OCI-LY3 (cell line): ENCODE measurements around the gene ABHD10.
"Not testable (repeated sequence)": the region's sequence is repeated elsewhere in the genome, so short reads cannot be mapped to it uniquely, and the experiment has no call there.

Experiments used
- H2AFZ ChIP-seq: fragments of 200-600, 300-600 bp; shearing (Covaris generic); 2 replicates; pipeline ENCODE4 v1.6.0; 2014; ENCODE audit warnings: antibody characterized with exemption, low read depth, low read length
- H3K27ac ChIP-seq: fragments of 200-600, 300-600 bp; sonication (generic); 2 replicates; pipeline ENCODE4 v1.5.1; 2014; ENCODE audit warnings: mild to moderate bottlenecking, low read length, moderate library complexity, mixed read lengths
- H3K27me3 ChIP-seq: fragments of 200-600, 300-600 bp; sonication (generic); 2 replicates; pipeline ENCODE4 v1.6.1; 2014; ENCODE audit warnings: low read depth, low read length, mixed read lengths
- H3K36me3 ChIP-seq: fragments of 200-600, 300-600 bp; sonication (generic); replicated peaks from 2 replicates; pipeline ENCODE3; 2014; ENCODE audit warnings: low read depth, low read length, mixed read lengths
- H3K4me1 ChIP-seq: fragments of 300-600, 200-600 bp; sonication (generic); 2 replicates; pipeline ENCODE4 v1.6.1; 2014; ENCODE audit warnings: low read length, mixed read lengths
- H3K4me2 ChIP-seq: fragments of 200-600, 300-600 bp; sonication (generic); 2 replicates; pipeline ENCODE4 v1.6.1; 2014; ENCODE audit warnings: low read length, mixed read lengths
- H3K4me3 ChIP-seq: fragments of 300-600, 200-600 bp; sonication (generic); 2 replicates; pipeline ENCODE4 v1.5.1; 2014; ENCODE audit warnings: antibody characterized with exemption, mild to moderate bottlenecking, low read length, moderate library complexity
- H3K79me2 ChIP-seq: fragments of 300-600, 200-600 bp; shearing (Covaris generic); 2 replicates; pipeline ENCODE4 v1.6.1; 2014; ENCODE audit warnings: mild to moderate bottlenecking, low read length, mixed read lengths
- H3K9ac ChIP-seq: fragments of 300-600, 200-600 bp; shearing (Covaris generic); 2 replicates; pipeline ENCODE4 v1.6.0; 2014; ENCODE audit warnings: mild to moderate bottlenecking, low read length, moderate library complexity
- H3K9me3 ChIP-seq: fragments of 200-600, 300-600 bp; shearing (Covaris generic); 2 replicates; pipeline ENCODE4 v1.6.1; 2014; ENCODE audit warnings: low read length, mixed read lengths; ENCODE audit not compliant: insufficient read depth
- H4K20me1 ChIP-seq: fragments of 200-600, 300-600 bp; sonication (generic); 2 replicates; pipeline ENCODE4 v1.6.1; 2016; ENCODE audit warnings: low read length, mixed read lengths; ENCODE audit not compliant: insufficient read depth
- CTCF ChIP-seq: fragments of 200-600, 300-600 bp; sonication (generic); IDR thresholded peaks from 2 replicates; pipeline ENCODE4 v1.5.1; 2014; ENCODE audit warnings: antibody characterized with exemption, low read length, low read depth
- EZH2phosphoT487 ChIP-seq: fragments of 200-600 bp; shearing (Covaris generic); IDR thresholded peaks from 2 replicates; pipeline ENCODE4 v1.6.1; 2018; ENCODE audit warnings: antibody characterized with exemption, mixed run types, low read depth

ABHD10 gene

GRCh38 chr3:112030901-112031300 is 52.1 kb downstream of the ABHD10 start:
- Histone ChIP-seq H2AFZ (no peak overlapping the region), H3K9me3 (no peaks in the 10 kb centered on the region), H3K4me1 (no peaks in the 10 kb centered on the region), H3K4me3 (no peak overlapping the region), H3K36me3 (no peaks in the 10 kb centered on the region), H3K9ac (no peak overlapping the region), H3K27ac (no peak overlapping the region), H3K4me2 (no peak overlapping the region), H4K20me1 (no peaks in the 10 kb centered on the region), H3K79me2 (no peaks in the 10 kb centered on the region), H3K27me3 (no peaks in the 10 kb centered on the region)
- TF ChIP-seq CTCF, result no peak
- TF ChIP-seq EZH2phosphoT487, result no peak

- H3K79me2 ChIP-seq, result no peaks in the 10 kb centered on the region
- H3K9me3 ChIP-seq, result no peaks in the 10 kb centered on the region
- H4K20me1 ChIP-seq, result no peaks in the 10 kb centered on the region
- H2AFZ ChIP-seq, result no peak overlapping the region
- no peak overlapping the region for H3K4me3 ChIP-seq
- no peak overlapping the region for H3K27ac ChIP-seq
- H3K4me2 ChIP-seq, result no peak overlapping the region
- no peak for TF ChIP-seq CTCF
- no peak for TF ChIP-seq EZH2phosphoT487
- no peaks in the 10 kb centered on the region for H3K27me3 ChIP-seq
- no peaks in the 10 kb centered on the region for H3K36me3 ChIP-seq
- no peaks in the 10 kb centered on the region for H3K4me1 ChIP-seq
- no peak overlapping the region for H3K9ac ChIP-seq
Observed at GRCh38 chr3:112032098-112032731, 53.4 kb downstream of the ABHD10 start.

GRCh38 chr3:112034436-112034835 is 55.6 kb downstream of the ABHD10 start, which contains the start of gene TMPRSS7:
TMPRSS7 (plus strand) TSS chr3:112034736; CDS start chr3:112034846, 110 bp downstream.
- peaks cover 14% of the 10 kb centered on the region for H3K4me1 ChIP-seq
- no peaks in the 10 kb centered on the region for H3K27me3 ChIP-seq
- H3K79me2 ChIP-seq, result no peaks in the 10 kb centered on the region
- no peak within 1 kb of the TSS for H3K4me3 ChIP-seq
- H3K9me3 ChIP-seq, result no peaks in the 10 kb centered on the region
- no peak within 1 kb of the TSS for H3K9ac ChIP-seq
- no peak within 1 kb of the TSS for H3K4me2 ChIP-seq
- no peaks in the 10 kb centered on the region for H4K20me1 ChIP-seq
- H3K36me3 ChIP-seq, result no peaks in the 10 kb centered on the region
- H2AFZ ChIP-seq, result no peak within 1 kb of the TSS
- H3K27ac ChIP-seq, result no peak within 1 kb of the TSS
- TF ChIP-seq CTCF (no peak), EZH2phosphoT487 (no peak)

GRCh38 chr3:112035241-112035640 is 56.4 kb downstream of the ABHD10 start:
- TF ChIP-seq EZH2phosphoT487 (no peak), CTCF (no peak)
- Histone ChIP-seq H4K20me1 (no peaks in the 10 kb centered on the region), H3K4me2 (no peak overlapping the region), H3K9ac (no peak overlapping the region), H3K79me2 (no peaks in the 10 kb centered on the region), H3K4me3 (no peak overlapping the region), H3K4me1 (peaks cover 16% of the 10 kb centered on the region), H2AFZ (no peak overlapping the region), H3K27ac (no peak overlapping the region), H3K9me3 (no peaks in the 10 kb centered on the region), H3K27me3 (no peaks in the 10 kb centered on the region), H3K36me3 (no peaks in the 10 kb centered on the region)

- not testable (repeated sequence) for H3K9ac ChIP-seq, H3K9me3 ChIP-seq, H3K79me2 ChIP-seq, H3K27me3 ChIP-seq, H3K4me3 ChIP-seq, H3K4me2 ChIP-seq, H3K27ac ChIP-seq, H4K20me1 ChIP-seq, H2AFZ ChIP-seq, H3K36me3 ChIP-seq
- peaks cover 16% of the 10 kb centered on the region for H3K4me1 ChIP-seq
Observed at GRCh38 chr3:112037194-112037593, 58.4 kb downstream of the ABHD10 start.
